GM12865 (cell line): Measurements from ENCODE around the gene MTR.

ENCODE experiments used
- DNase-seq: peaks from one replicate; pipeline ENCODE4 v3.0.0; 2010; ENCODE audit warnings: low read depth
- H3K4me3 ChIP-seq: 2 replicates; pipeline ENCODE4 v1.5.1; 2011; ENCODE audit warnings: mild to moderate bottlenecking, low read depth, low read length, control low read depth
- TF ChIP-seq, protein P1 (sequence below): IDR thresholded peaks from 2 replicates; pipeline ENCODE4 v1.5.1; 2011; ENCODE audit warnings: low read length, control low read depth, low read depth, inconsistent platforms; ENCODE audit not compliant: insufficient read depth; ENCODE audit errors: missing control alignments

Gene MTR

DNA sequence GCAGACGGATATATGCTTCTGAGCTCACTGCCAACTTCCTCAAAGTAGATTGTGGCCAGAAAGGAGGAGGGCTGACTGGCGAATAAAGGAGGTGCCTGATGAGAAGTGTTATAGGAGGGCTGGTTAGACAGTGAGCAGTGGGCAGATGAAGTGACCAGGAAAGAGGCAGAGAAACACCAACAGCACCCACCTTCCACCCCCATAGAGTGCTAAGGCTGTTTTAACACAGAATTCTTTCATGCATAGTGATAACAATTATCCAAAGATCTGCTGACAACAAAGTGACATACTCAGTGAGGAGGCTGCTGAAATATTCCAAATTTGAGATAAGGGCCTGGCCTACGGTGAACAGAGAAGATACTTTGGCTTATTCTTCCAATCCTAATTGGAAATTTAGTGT, 21.2 kb upstream of the MTR start:
- no peak for DNase-seq
- TF ChIP-seq, protein P1, sequence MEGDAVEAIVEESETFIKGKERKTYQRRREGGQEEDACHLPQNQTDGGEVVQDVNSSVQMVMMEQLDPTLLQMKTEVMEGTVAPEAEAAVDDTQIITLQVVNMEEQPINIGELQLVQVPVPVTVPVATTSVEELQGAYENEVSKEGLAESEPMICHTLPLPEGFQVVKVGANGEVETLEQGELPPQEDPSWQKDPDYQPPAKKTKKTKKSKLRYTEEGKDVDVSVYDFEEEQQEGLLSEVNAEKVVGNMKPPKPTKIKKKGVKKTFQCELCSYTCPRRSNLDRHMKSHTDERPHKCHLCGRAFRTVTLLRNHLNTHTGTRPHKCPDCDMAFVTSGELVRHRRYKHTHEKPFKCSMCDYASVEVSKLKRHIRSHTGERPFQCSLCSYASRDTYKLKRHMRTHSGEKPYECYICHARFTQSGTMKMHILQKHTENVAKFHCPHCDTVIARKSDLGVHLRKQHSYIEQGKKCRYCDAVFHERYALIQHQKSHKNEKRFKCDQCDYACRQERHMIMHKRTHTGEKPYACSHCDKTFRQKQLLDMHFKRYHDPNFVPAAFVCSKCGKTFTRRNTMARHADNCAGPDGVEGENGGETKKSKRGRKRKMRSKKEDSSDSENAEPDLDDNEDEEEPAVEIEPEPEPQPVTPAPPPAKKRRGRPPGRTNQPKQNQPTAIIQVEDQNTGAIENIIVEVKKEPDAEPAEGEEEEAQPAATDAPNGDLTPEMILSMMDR: no peak
- no peak overlapping the region for H3K4me3 ChIP-seq

- TF ChIP-seq, protein P1: peak; percentile 9
- H3K4me3 ChIP-seq: no peak overlapping the region
- DNase-seq: no peak
These were observed 20.2 kb upstream of the MTR start for GRCh38 chr1:236774926-236775325.

DNA sequence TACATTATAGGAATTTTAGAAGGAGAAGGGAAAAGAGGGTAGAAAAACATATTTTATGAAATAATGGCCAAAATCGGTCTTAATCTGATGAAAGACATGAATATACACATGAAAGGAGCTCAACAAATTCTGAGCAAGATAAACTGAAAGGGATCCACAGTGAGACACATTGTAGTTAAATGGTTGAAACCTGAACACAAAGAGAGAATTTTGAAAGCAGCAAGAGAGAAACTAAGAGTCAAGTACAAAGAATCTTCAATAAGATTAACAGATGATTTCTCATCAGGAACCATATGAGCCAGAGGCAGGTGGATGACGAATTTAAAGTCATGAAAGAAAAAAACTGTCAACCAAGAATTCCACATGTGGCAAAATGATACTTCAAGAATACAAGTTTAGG, 15.8 kb upstream of the MTR start:
- H3K4me3 ChIP-seq: no peak overlapping the region

GRCh38 chr1:236785477-236785876, 9.6 kb upstream of the MTR start:
- no peak for DNase-seq
- no peak overlapping the region for H3K4me3 ChIP-seq
- TF ChIP-seq, protein P1: no peak

More for the DNA sequence above, 15.8 kb upstream of the MTR start:
- TF ChIP-seq, protein P1: no peak
- DNase-seq: no peak

DNA sequence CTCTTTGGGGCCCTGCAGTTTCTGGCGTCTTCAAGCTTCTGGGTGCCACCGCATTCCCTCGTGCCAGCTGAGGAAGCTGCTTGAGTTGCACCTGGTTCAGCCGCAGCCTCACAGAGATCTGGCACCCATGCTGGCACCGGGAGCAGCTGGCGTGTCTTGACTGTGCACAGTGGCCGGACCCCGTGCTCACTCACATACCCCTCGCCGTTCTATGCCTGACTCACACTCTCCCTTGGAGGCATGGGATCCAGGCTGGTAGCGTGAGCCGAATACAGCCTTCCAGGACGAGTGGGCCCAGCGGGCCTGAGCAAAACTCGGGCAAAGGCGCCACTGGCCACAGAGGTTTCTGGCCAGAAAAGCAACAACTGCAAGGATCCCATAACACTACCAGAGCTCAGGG, 8.6 kb upstream of the MTR start:
- DNase-seq: no peak
- H3K4me3 ChIP-seq: no peak overlapping the region
- TF ChIP-seq, protein P1: no peak

DNA sequence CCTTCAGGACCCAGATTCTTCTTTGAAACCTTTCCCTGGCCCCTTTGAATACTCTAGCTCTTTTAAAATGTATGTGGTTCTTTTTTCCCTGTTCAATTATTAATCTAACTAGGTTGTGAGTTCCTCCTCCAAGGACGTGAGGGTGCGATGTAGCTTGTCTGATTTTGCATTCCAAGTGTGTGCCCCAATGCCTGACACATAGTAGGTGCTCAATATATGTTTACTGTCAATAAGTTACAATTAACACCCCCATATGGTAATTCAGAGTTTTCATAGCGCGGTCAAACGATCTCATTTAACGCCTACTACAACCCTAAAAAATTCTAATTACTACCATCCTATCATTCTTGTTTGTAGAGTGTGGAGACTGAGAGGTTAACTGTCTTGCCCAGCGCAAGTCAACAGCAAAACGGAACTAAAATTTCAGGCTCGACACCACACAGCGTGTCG, 482 bp upstream of the MTR start:
- no peak for DNase-seq
- peak overlapping the region; percentile 84 for H3K4me3 ChIP-seq
- TF ChIP-seq, protein P1: no peak

DNA sequence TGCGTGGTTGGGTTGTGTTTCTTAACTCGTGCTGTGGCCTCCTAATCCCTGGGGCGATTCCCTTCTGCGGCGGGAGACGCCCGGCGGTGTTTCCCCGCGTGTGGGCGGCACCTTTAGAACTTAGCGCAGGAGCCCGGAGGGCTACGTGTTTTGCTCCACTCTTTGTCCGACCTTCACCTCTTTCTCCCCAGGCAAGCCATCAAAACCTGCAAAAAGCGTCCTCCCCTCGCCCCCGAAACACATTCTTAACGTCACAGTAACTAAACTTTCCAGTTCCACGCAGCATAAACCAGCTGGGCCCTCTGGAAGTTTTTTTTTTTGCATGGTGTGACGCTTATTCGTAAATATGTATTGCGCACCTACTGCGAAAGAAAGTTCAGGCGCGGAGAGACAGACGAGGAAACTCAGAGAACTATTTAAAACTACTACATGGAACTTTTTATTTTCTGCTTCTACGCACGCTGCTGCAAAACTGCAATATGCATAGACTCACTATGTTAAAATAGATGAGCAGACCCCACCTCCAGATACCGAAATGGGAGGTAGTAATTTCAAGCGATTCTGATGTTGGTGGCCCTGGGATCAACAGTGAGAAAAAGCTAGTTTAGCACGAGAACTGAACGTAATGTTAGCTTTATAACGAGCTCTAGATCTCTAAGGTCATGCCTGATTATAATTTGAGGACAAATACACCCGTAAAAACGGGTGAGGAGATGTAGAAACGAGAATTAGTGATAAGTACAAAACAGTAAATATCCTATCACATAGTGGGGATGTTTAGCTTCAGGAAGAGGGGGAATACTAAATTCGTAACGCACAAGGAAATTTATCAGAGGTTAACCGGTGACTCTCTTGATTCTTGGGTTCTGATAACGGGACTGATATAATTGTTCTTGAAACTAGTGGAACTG, 920 bp downstream of the MTR start:
- peak overlapping the region; percentile 84 for H3K4me3 ChIP-seq
- DNase-seq: no peak
- TF ChIP-seq, protein P1: no peak
